SK-N-SH (cell line): Measurements from ENCODE around the gene KLF13. TPM values are rescaled to one million over a fixed set of nuclear protein-coding genes. Genes with fewer than 3 reads are reported as not detected.

ENCODE experiments used
- CTCF ChIA-PET: fragments of 300-600, 350-600 bp; formaldehyde crosslinking; extraction: SDS; loops from one replicate; lab custom pipeline; 2021; lab: Yijun Ruan, JAX
- POLR2A ChIA-PET: fragments of 350-600 bp; sonication (Branson Sonifier 250); formaldehyde crosslinking; extraction: SDS; loops from one replicate; lab custom pipeline; 2020; ENCODE audit warnings: antibody characterized with exemption, inconsistent platforms; lab: Yijun Ruan, JAX
- DNase-seq: peaks from one replicate; pipeline ENCODE4 v3.0.0; 2012
- H2AFZ ChIP-seq: fragments of 200-600 bp; sonication (generic); 2 replicates; pipeline ENCODE4 v1.8.1; 2016; ENCODE audit warnings: antibody characterized with exemption, mild to moderate bottlenecking, low read depth
- H3F3A ChIP-seq: fragments of 200-600 bp; sonication (generic); replicated peaks from 2 replicates; pipeline ENCODE3; 2016; ENCODE audit warnings: antibody characterized with exemption, mild to moderate bottlenecking; ENCODE audit not compliant: insufficient read depth
- H3K27ac ChIP-seq, 2 experiments: fragments of 200-500 bp in 1 of 2; fragments of 200-600 bp in 1 of 2; sonication (Bioruptor generic) in 1 of 2; sonication (generic), shearing (Covaris generic) in 1 of 2; 2 replicates each; pipeline versions ENCODE4 v1.5.1 to v1.6.1; 2014 to 2016; ENCODE audit warnings: low read depth in 2 of 2, inconsistent platforms in 1 of 2, low read length in 1 of 2, mild to moderate bottlenecking in 1 of 2, mixed read lengths in 1 of 2
- H3K27me3 ChIP-seq: fragments of 200-600 bp; sonication (generic), shearing (Covaris generic); 2 replicates; pipeline ENCODE4 v1.6.1; 2016; ENCODE audit warnings: mixed run types; ENCODE audit not compliant: insufficient read depth
- H3K36me3 ChIP-seq, 2 experiments: fragments of 200-500 bp in 1 of 2; fragments of 200-600 bp in 1 of 2; sonication (Bioruptor generic) in 1 of 2; sonication (generic) in 1 of 2; replicated peaks in 1 of 2; 2 replicates each; pipeline versions ENCODE3 to v1.5.1; 2014 to 2016; ENCODE audit warnings: low read length in 1 of 2, mild to moderate bottlenecking in 1 of 2; ENCODE audit not compliant: insufficient read depth in 2 of 2, control insufficient read depth in 1 of 2
- H3K4me1 ChIP-seq, 2 experiments: fragments of 200-500 bp in 1 of 2; fragments of 200-600 bp in 1 of 2; sonication (Bioruptor generic) in 1 of 2; sonication (generic), shearing (Covaris generic) in 1 of 2; 2 replicates each; pipeline versions ENCODE4 v1.5.1 to v1.6.1; 2014 to 2016; ENCODE audit warnings: low read depth in 1 of 2, low read length in 1 of 2, mixed run types in 1 of 2; ENCODE audit not compliant: insufficient read depth in 2 of 2, control insufficient read depth in 1 of 2
- H3K4me2 ChIP-seq: fragments of 200-600 bp; sonication (generic), shearing (Covaris generic); 2 replicates; pipeline ENCODE4 v1.6.1; 2017; ENCODE audit warnings: mixed run types
- H3K4me3 ChIP-seq, 2 experiments: fragments of 200-500 bp in 1 of 2; fragments of 200-600 bp in 1 of 2; sonication (Bioruptor generic) in 1 of 2; sonication (generic), shearing (Covaris generic) in 1 of 2; 2 replicates each; pipeline versions ENCODE4 v1.5.1 to v1.8.1; 2014 to 2016; ENCODE audit warnings: low read depth in 2 of 2, inconsistent platforms in 1 of 2, low read length in 1 of 2, mild to moderate bottlenecking in 1 of 2, mixed read lengths in 1 of 2, moderate library complexity in 1 of 2
- H3K79me2 ChIP-seq: fragments of 200-600 bp; sonication (generic); 2 replicates; pipeline ENCODE4 v1.8.1; 2017; ENCODE audit warnings: mild to moderate bottlenecking; ENCODE audit not compliant: insufficient read depth
- H3K9ac ChIP-seq: fragments of 200-600 bp; sonication (generic); 2 replicates; pipeline ENCODE4 v1.6.1; 2017; ENCODE audit warnings: mixed run types
- H3K9me2 ChIP-seq: fragments of 200-600 bp; sonication (generic); 2 replicates; pipeline ENCODE4 v1.6.1; 2017; ENCODE audit warnings: mixed run types
- H3K9me3 ChIP-seq: fragments of 200-600 bp; sonication (generic); 2 replicates; pipeline ENCODE4 v1.6.1; 2017; ENCODE audit warnings: mixed run types, mild to moderate bottlenecking, moderate library complexity
- H4K20me1 ChIP-seq: fragments of 200-600 bp; sonication (generic); 2 replicates; pipeline ENCODE4 v1.6.1; 2017; ENCODE audit warnings: mild to moderate bottlenecking, mixed run types; ENCODE audit not compliant: insufficient read depth
- ELF1 ChIP-seq: IDR thresholded peaks from 2 replicates; pipeline ENCODE4 v1.4.0; 2012
- EZH2phosphoT487 ChIP-seq: fragments of 200-600 bp; sonication (generic); IDR thresholded peaks from 2 replicates; pipeline ENCODE4 v1.6.1; 2017; ENCODE audit warnings: low read depth, mixed run types, mild to moderate bottlenecking, antibody characterized with exemption, moderate library complexity, borderline replicate concordance
- FOXM1 ChIP-seq: IDR thresholded peaks from 2 replicates; pipeline ENCODE4 v1.4.0; 2012; ENCODE audit warnings: low read depth, mild to moderate bottlenecking
- GABPA ChIP-seq: IDR thresholded peaks from 2 replicates; pipeline ENCODE4 v1.4.0; 2012; ENCODE audit warnings: low read depth, mild to moderate bottlenecking
- GATA2 ChIP-seq: sonication (generic); formaldehyde crosslinking; IDR thresholded peaks from 2 replicates; pipeline ENCODE4 v1.5.0; 2020; ENCODE audit warnings: mild to moderate bottlenecking, missing genetic modification reagents
- MAX ChIP-seq: IDR thresholded peaks from 2 replicates; pipeline ENCODE4 v1.4.0; 2012; ENCODE audit warnings: low read depth
- MEF2A ChIP-seq: IDR thresholded peaks from 2 replicates; pipeline ENCODE4 v1.4.0; 2012; ENCODE audit warnings: low read depth, borderline replicate concordance
- MXI1 ChIP-seq: IDR thresholded peaks from 2 replicates; pipeline ENCODE4 v1.6.1; 2012; ENCODE audit warnings: mild to moderate bottlenecking, low read depth, low read length, improper control_type of control experiment
- POLR2AphosphoS5 ChIP-seq: IDR thresholded peaks from 2 replicates; pipeline ENCODE4 v1.6.1; 2012; ENCODE audit warnings: low read depth, low read length
- RXRA ChIP-seq: IDR thresholded peaks from 2 replicates; pipeline ENCODE4 v1.4.0; 2012; ENCODE audit warnings: low read depth, mild to moderate bottlenecking, borderline replicate concordance
- SMC3 ChIP-seq: IDR thresholded peaks from 2 replicates; pipeline ENCODE4 v1.6.1; 2012; ENCODE audit warnings: low read depth, low read length, improper control_type of control experiment
- ZBTB33 ChIP-seq: IDR thresholded peaks from 2 replicates; pipeline ENCODE4 v1.4.0; 2012; ENCODE audit warnings: low read depth, borderline replicate concordance
- WGBS: methylation state at CpG from one replicate; pipeline ENCODE4 v1.1.6; 2017; ENCODE audit warnings: low lambda C conversion rate; 5-methylcytosine and 5-hydroxymethylcytosine counted together
- polyA plus RNA-seq, 3 experiments: library from polyadenylated mRNA; depleted of rRNA; stranded (reverse); fragments of >200 nt; gene quantifications; 2 replicates each; pipeline ENCODE4 v1.2.3, GENCODE V29; 2012
- TF ChIP-seq, protein P1 (sequence below): IDR thresholded peaks from 2 replicates; pipeline ENCODE4 v1.4.0; 2012; ENCODE audit warnings: low read depth, borderline replicate concordance

The KLF13 gene
- polyA plus RNA-seq, 1 of the 3 experiments (the other 2 are of a cell fraction), result 7.1 TPM

GRCh38 chr15:31399544-31400171, 73.0 kb downstream of the KLF13 start:
- WGBS, result 88% methylated on average over 4 of the region's 8 CpGs

More at GRCh38 chr15:31399544-31400171, 73.0 kb downstream of the KLF13 start:
- Histone ChIP-seq H3K9ac (no peak overlapping the region), H3K9me3 (no peaks in the 10 kb centered on the region), H3K4me3 (no peak overlapping the region), H3K4me1 (peaks cover 3 to 69% of the 10 kb centered on the region in 2 experiments; a peak in 2 of 4 replicates), H3F3A (peaks cover 4% of the 10 kb centered on the region), H4K20me1 (no peaks in the 10 kb centered on the region), H3K9me2 (no peaks in the 10 kb centered on the region), H3K27ac (peak overlapping the region in 1 of 2 experiments; percentile 43; a peak in 1 of 4 replicates), H3K27me3 (no peaks in the 10 kb centered on the region), H3K36me3 (no peaks in the 10 kb centered on the region), H3K4me2 (no peak overlapping the region), H2AFZ (no peak overlapping the region), H3K79me2 (no peaks in the 10 kb centered on the region)
- POLR2A ChIA-PET, result interaction anchor here (1.1 to 1.6 kb wide), 2 partner anchors 33 to 36 kb away, joined by 3 to 4 read pairs; no protein-coding TSS in a partner anchor
- no peak for DNase-seq
- TF ChIP-seq ZBTB33 (no peak), SMC3 (no peak), GATA2 (CRISPR knock-in tag) (no peak), FOXM1 (no peak), ELF1 (no peak), MAX (no peak), EZH2phosphoT487 (no peak), RXRA (no peak), MEF2A (no peak), MXI1 (no peak), GABPA (no peak), POLR2AphosphoS5 (no peak)
- TF ChIP-seq, protein P1, sequence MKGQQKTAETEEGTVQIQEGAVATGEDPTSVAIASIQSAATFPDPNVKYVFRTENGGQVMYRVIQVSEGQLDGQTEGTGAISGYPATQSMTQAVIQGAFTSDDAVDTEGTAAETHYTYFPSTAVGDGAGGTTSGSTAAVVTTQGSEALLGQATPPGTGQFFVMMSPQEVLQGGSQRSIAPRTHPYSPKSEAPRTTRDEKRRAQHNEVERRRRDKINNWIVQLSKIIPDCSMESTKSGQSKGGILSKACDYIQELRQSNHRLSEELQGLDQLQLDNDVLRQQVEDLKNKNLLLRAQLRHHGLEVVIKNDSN, result no peak
- CTCF ChIA-PET, result interaction anchor here (1.2 to 4.2 kb wide), 4 partner anchors 35 to 90 kb away, joined by 3 to 28 read pairs (median 18); no protein-coding TSS in a partner anchor
